Endothelial cell of umbilical vein (primary cell): Measurements from ENCODE around the gene CNOT1. TPM values are rescaled to one million over a fixed set of nuclear protein-coding genes. Genes with fewer than 3 reads are reported as not detected.
"Not testable (repeated sequence)": the region's sequence is repeated elsewhere in the genome, so short reads cannot be mapped to it uniquely, and the experiment has no call there.

Source experiments
- BruUV-seq: library from RNA; stranded (reverse); fragments of 400-500 nt; replicated peaks from 2 replicates; lab custom pipeline; 2021; lab: Mats Ljungman, UMichigan
- CTCF ChIA-PET: fragments of 300-600, 350-600 bp; sonication (Branson Sonifier 250); formaldehyde crosslinking; loops from one replicate; lab custom pipeline; 2021; ENCODE audit warnings: antibody characterized with exemption, inconsistent platforms; lab: Charles Lee
- POLR2A ChIA-PET: fragments of 300-600, 350-600 bp; sonication (Branson Sonifier 250); formaldehyde crosslinking; loops from one replicate; lab custom pipeline; 2021; ENCODE audit warnings: antibody characterized with exemption, inconsistent platforms; lab: Charles Lee
- DNase-seq: peaks from one replicate; pipeline ENCODE4 v3.0.0-alpha.2; 2011; ENCODE audit warnings: low read depth, low spot score
- FAIRE-seq: peaks from 2 replicates; lab custom pipeline; 2011; peaks lifted over from hg19 to GRCh38; lab: Jason Lieb, UNC
- H2AFZ ChIP-seq: 2 replicates; pipeline ENCODE4 v1.6.0; 2012; ENCODE audit warnings: low read depth, low read length, control low read depth, inconsistent platforms
- H3K27ac ChIP-seq: 2 replicates; pipeline ENCODE4 v1.5.1; 2011; ENCODE audit warnings: low read depth, mild to moderate bottlenecking, control low read depth, low read length, moderate library complexity; ENCODE audit not compliant: insufficient read depth
- H3K27me3 ChIP-seq, 2 experiments: 2 replicates each; pipeline versions ENCODE4 v1.6.0 to v1.6.1; 2011; ENCODE audit warnings: low read length in 2 of 2, mixed read lengths in 1 of 2; ENCODE audit not compliant: control insufficient read depth in 2 of 2, insufficient read depth in 2 of 2
- H3K36me3 ChIP-seq, 2 experiments: 2 replicates in 1 of 2; 3 replicates in 1 of 2; pipeline ENCODE4 v1.5.1; 2011; ENCODE audit warnings: low read length in 2 of 2, mild to moderate bottlenecking in 1 of 2, moderate library complexity in 1 of 2; ENCODE audit not compliant: control insufficient read depth in 2 of 2, insufficient read depth in 2 of 2; ENCODE audit errors: extremely low read depth in 1 of 2
- H3K4me1 ChIP-seq: 3 replicates; pipeline ENCODE4 v1.5.1; 2011; ENCODE audit warnings: mild to moderate bottlenecking, low read length; ENCODE audit not compliant: control insufficient read depth, insufficient read depth; ENCODE audit errors: extremely low read depth
- H3K4me2 ChIP-seq: 2 replicates; pipeline ENCODE4 v1.6.1; 2011; ENCODE audit warnings: low read length, control low read depth, mixed read lengths; ENCODE audit not compliant: insufficient read depth
- H3K4me3 ChIP-seq, 3 experiments: fragments of 200-600 bp in 1 of 3; sonication (generic), shearing (Covaris generic) in 1 of 3; replicated peaks in 1 of 3; 2 replicates each; pipeline ENCODE4 v1.5.1; 2011 to 2016; ENCODE audit warnings: control low read depth in 3 of 3, low read length in 3 of 3, mild to moderate bottlenecking in 2 of 3, inconsistent platforms in 1 of 3, low read depth in 1 of 3, moderate library complexity in 1 of 3; ENCODE audit not compliant: insufficient read depth in 1 of 3
- H3K79me2 ChIP-seq: 2 replicates; pipeline ENCODE4 v1.6.0; 2012; ENCODE audit warnings: low read length, inconsistent platforms; ENCODE audit not compliant: control insufficient read depth, insufficient read depth
- H3K9ac ChIP-seq: replicated peaks from 2 replicates; pipeline ENCODE3; 2011; ENCODE audit warnings: low read length, control low read depth; ENCODE audit not compliant: insufficient read depth; ENCODE audit errors: extremely low read depth
- H3K9me1 ChIP-seq: replicated peaks from 3 replicates; pipeline ENCODE4 v1.6.0; 2011; ENCODE audit warnings: mild to moderate bottlenecking, low read length; ENCODE audit not compliant: control insufficient read depth, insufficient read depth; ENCODE audit errors: extremely low read depth
- H3K9me3 ChIP-seq: replicated peaks from 2 replicates; pipeline ENCODE4 v1.5.1; 2012; ENCODE audit warnings: low read length, inconsistent platforms; ENCODE audit not compliant: control insufficient read depth, insufficient read depth
- H4K20me1 ChIP-seq: replicated peaks from 2 replicates; pipeline ENCODE3; 2011; ENCODE audit warnings: mild to moderate bottlenecking, low read length; ENCODE audit not compliant: control insufficient read depth, insufficient read depth; ENCODE audit errors: extremely low read depth
- CTCF ChIP-seq, 2 donors: IDR thresholded peaks; 1 replicate in 1 of 2; 2 replicates in 1 of 2; pipeline ENCODE4 v1.5.1; 2011; ENCODE audit warnings: low read length in 2 of 2, mild to moderate bottlenecking in 2 of 2, moderate library complexity in 2 of 2, control low read depth in 1 of 2, inconsistent platforms in 1 of 2, low read depth in 1 of 2; ENCODE audit not compliant: insufficient read depth in 1 of 2; ENCODE audit errors: extremely low read depth in 1 of 2
- EZH2 ChIP-seq: IDR thresholded peaks from 2 replicates; pipeline ENCODE4 v1.6.1; 2012; ENCODE audit warnings: borderline replicate concordance, low read depth, mild to moderate bottlenecking, moderate library complexity, low read length, inconsistent platforms; ENCODE audit not compliant: severe bottlenecking
- FOS ChIP-seq: IDR thresholded peaks from 2 replicates; pipeline ENCODE4 v1.6.1; 2011; ENCODE audit warnings: mild to moderate bottlenecking, low read length, moderate library complexity, borderline replicate concordance; ENCODE audit not compliant: insufficient read depth
- GATA2 ChIP-seq: IDR thresholded peaks from 2 replicates; pipeline ENCODE4 v1.7.0; 2011; ENCODE audit warnings: low read depth, mild to moderate bottlenecking, moderate library complexity, mixed read lengths, low read length; ENCODE audit not compliant: insufficient read length, insufficient read depth
- JUN ChIP-seq: IDR thresholded peaks from 2 replicates; pipeline ENCODE4 v1.6.1; 2011; ENCODE audit warnings: borderline replicate concordance, low read depth; ENCODE audit not compliant: insufficient read length, insufficient read depth
- MAX ChIP-seq: IDR thresholded peaks from 2 replicates; pipeline ENCODE4 v1.6.1; 2011; ENCODE audit not compliant: insufficient read depth, insufficient read length
- MYC ChIP-seq: IDR thresholded peaks from one replicate; pipeline ENCODE4 v1.6.1; 2011; ENCODE audit warnings: mild to moderate bottlenecking, low read depth, low read length
- POLR2A ChIP-seq: IDR thresholded peaks from 2 replicates; pipeline ENCODE4 v1.6.1; 2012; ENCODE audit warnings: low read depth, mild to moderate bottlenecking, control low read depth, low read length
- POLR2AphosphoS5 ChIP-seq: IDR thresholded peaks from 2 replicates; pipeline ENCODE4 v1.6.1; 2012; ENCODE audit warnings: low read depth, mild to moderate bottlenecking, control low read depth, low read length, moderate library complexity; ENCODE audit not compliant: insufficient read depth
- dilution Hi-C: fragments of 300-500 bp; cut with MboI; formaldehyde crosslinking; loops from one replicate; pipeline ENCODE4 v1.15.0; 2019; ENCODE audit warnings: low sequenced_read_pairs; ENCODE audit not compliant: extremely low pct_ligation_motif_present
- intact Hi-C: fragments of 100-400 bp; cut with micrococcal nuclease; formaldehyde crosslinking; loops from one replicate; pipeline ENCODE4 v1.10.0; 2022
- polyA plus RNA-seq, 4 experiments: library from polyadenylated mRNA; depleted of rRNA in 3 of 4; stranded (reverse) in 3 of 4; unstranded in 1 of 4; fragments of >200 nt; gene quantifications; 2 replicates each; pipeline versions ENCODE4 v1.2.1 to v1.2.3, GENCODE V29; 2011 to 2012; ENCODE audit warnings: missing spikeins in 1 of 4
- total RNA-seq: library from RNA; stranded (reverse); gene quantifications from 2 replicates; pipeline ENCODE4 v1.2.3, GENCODE V29; 2021

CNOT1 gene
- total and polyA plus RNA-seq, 2 donors (not counting 3 experiments of a cell fraction or from before 2014, with no cell fraction given), result 142 to 151 TPM

GRCh38 chr16:58638148-58639036 is 8.8 kb upstream of the CNOT1 start:
- H3K4me2 ChIP-seq, result no peak overlapping the region

GRCh38 chr16:58637021-58637420 is 7.4 kb upstream of the CNOT1 start:
- H2AFZ ChIP-seq, H3K79me2 ChIP-seq, H3K9me3 ChIP-seq, H3K4me3 ChIP-seq, dilution Hi-C loops, POLR2A ChIA-PET, H3K36me3 ChIP-seq, H3K9me1 ChIP-seq, H3K4me1 ChIP-seq, H4K20me1 ChIP-seq, H3K27me3 ChIP-seq, H3K27ac ChIP-seq, H3K4me2 ChIP-seq, DNase-seq, FAIRE-seq, H3K9ac ChIP-seq, BruUV-seq: not testable (repeated sequence)
- CTCF ChIA-PET, result interaction anchor here (0.6 to 1.5 kb wide), 6 partner anchors 10 to 119 kb away, joined by 3 to 6 read pairs (median 4); no protein-coding TSS in a partner anchor
- intact Hi-C loops, result loop anchor here (10.0 kb wide), 1 partner anchor 742 kb away; no protein-coding TSS in a partner anchor

More at GRCh38 chr16:58638148-58639036, 8.8 kb upstream of the CNOT1 start:
- FAIRE-seq (peak; percentile 59), DNase-seq (peak; percentile 21)
- Histone ChIP-seq H2AFZ (no peak overlapping the region), H3K9me3 (no peaks in the 10 kb centered on the region), H3K4me3 (no peak overlapping the region), H3K9ac (no peak overlapping the region), H3K4me1 (no peaks in the 10 kb centered on the region), H3K27ac (no peak overlapping the region), H4K20me1 (no peaks in the 10 kb centered on the region), H3K9me1 (no peaks in the 10 kb centered on the region), H3K36me3 (no peaks in the 10 kb centered on the region), H3K27me3 (peaks cover 0 to 3% of the 10 kb centered on the region in 2 experiments), H3K79me2 (no peaks in the 10 kb centered on the region)
- CTCF ChIA-PET, result interaction anchor here (0.7 to 1.6 kb wide), 5 partner anchors 14 to 302 kb away, joined by 3 to 7 read pairs (median 3); no protein-coding TSS in a partner anchor
- POLR2A ChIA-PET, result no interaction called here
- no TSS peak for BruUV-seq
- intact Hi-C loops, result loop anchor here (10.0 kb wide), 1 partner anchor 744 kb away; no protein-coding TSS in a partner anchor
- dilution Hi-C loops, result no loop called here
- no peak for TF ChIP-seq MYC
- no peak for TF ChIP-seq MAX
- no peak for TF ChIP-seq FOS
- TF ChIP-seq JUN, result no peak
- no peak for TF ChIP-seq POLR2AphosphoS5
- TF ChIP-seq GATA2, result no peak
- no peak for TF ChIP-seq POLR2A
- TF ChIP-seq CTCF (IDR thresholded peaks at IDR 0.05; ENCODE audit: extremely low read depth in 1 of 2, insufficient read depth in 1 of 2, low read depth in 1 of 2, low read length in 2 of 2), result no peak
- no peak for TF ChIP-seq EZH2
